Daoy (cell line): ENCODE data around the gene ASAP2. TPM values are rescaled to one million over a fixed set of nuclear protein-coding genes. Genes with fewer than 3 reads are reported as not detected.
A peak's percentile ranks its signal among the peaks of the same experiment; 100 is the strongest.

Experiments used
- DNase-seq: peaks from one replicate; pipeline ENCODE4 v3.0.0-alpha.2; 2015; ENCODE audit warnings: low read depth
- total RNA-seq: library from RNA; depleted of rRNA; stranded (reverse); fragments of >200 nt; shearing (Covaris generic); gene quantifications from 2 replicates; pipeline ENCODE4 v1.2.3, GENCODE V29; 2014; rRNA removed

The ASAP2 gene
- total RNA-seq, 1 experiment from 2014 or later: 22.7 TPM

GRCh38 chr2:9423100-9423921 is 216.7 kb downstream of the ASAP2 start, which contains the start of the genes CPSF3 and ITGB1BP1:
TSS of gene CPSF3 (plus strand) at chr2:9423654. CDS start at chr2:9423774, 120 bp downstream.
TSS of gene ITGB1BP1 (minus strand) at chr2:9423528. CDS start at chr2:9418697, 4,831 bp downstream.
- DNase-seq: peak; percentile 99

GRCh38 chr2:9423922-9424272 is 217.3 kb downstream of the ASAP2 start:
- DNase-seq: peak; percentile 33

- DNase-seq: no peak
These were observed 218.0 kb downstream of the ASAP2 start for GRCh38 chr2:9424447-9425164.

- DNase-seq: no peak
These were observed 222.5 kb downstream of the ASAP2 start for GRCh38 chr2:9428965-9429577.

GRCh38 chr2:9430316-9431293 is 224.0 kb downstream of the ASAP2 start:
- no peak for DNase-seq

GRCh38 chr2:9434489-9434888 is 227.9 kb downstream of the ASAP2 start:
- DNase-seq: peak; percentile 6

GRCh38 chr2:9439536-9439935 is 232.9 kb downstream of the ASAP2 start:
- no peak for DNase-seq

GRCh38 chr2:9440058-9440727 is 233.6 kb downstream of the ASAP2 start:
- no peak for DNase-seq

- no peak for DNase-seq
These were observed 234.9 kb downstream of the ASAP2 start for GRCh38 chr2:9441556-9441955.

GRCh38 chr2:9443526-9443925 is 236.9 kb downstream of the ASAP2 start:
- DNase-seq: no peak

- no peak for DNase-seq
These were observed 238.5 kb downstream of the ASAP2 start for GRCh38 chr2:9445089-9445488.

GRCh38 chr2:9451231-9451630 is 244.6 kb downstream of the ASAP2 start:
- DNase-seq: no peak

Other genes with a start within 250 kb of the ASAP2 start
- gene MBOAT2, start 203.1 kb upstream of the ASAP2 start, total RNA-seq: 21.0 and 37.4 TPM in 2 replicates
- gene ITGB1BP1, start 216.7 kb downstream of the ASAP2 start, total RNA-seq: 34.5 and 44.4 TPM in 2 replicates
- 95.6 and 164 TPM in 2 replicates for gene CPSF3, start 216.8 kb downstream of the ASAP2 start, total RNA-seq